H1 (cell line): Measurements from ENCODE around the gene NELL1. TPM values are rescaled to one million over a fixed set of nuclear protein-coding genes. Genes with fewer than 3 reads are reported as not detected.

Experiments
- BCL11A ChIP-seq, 2 experiments: IDR thresholded peaks; one replicate each; pipeline ENCODE4 v1.6.1; 2011; ENCODE audit warnings: low read depth in 2 of 2, low read length in 2 of 2, mild to moderate bottlenecking in 2 of 2
- CHD1 ChIP-seq: IDR thresholded peaks from 2 replicates; pipeline ENCODE4 v1.6.1; 2012; ENCODE audit warnings: low read depth, low read length, improper control_type of control experiment
- polyA plus RNA-seq, 7 experiments: library from polyadenylated mRNA; depleted of rRNA in 3 of 7; stranded (reverse) in 5 of 7; unstranded in 2 of 7; fragments of >200 nt in 5 of 7; fragments of 200-250 nt in 2 of 7; gene quantifications; 1 replicate in 5 of 7; 2 replicates in 1 of 7; 4 replicates in 1 of 7; pipeline versions ENCODE4 v1.2.1 to v1.2.3, GENCODE V29; 2011 to 2013; ENCODE audit warnings: missing spikeins in 2 of 7, mixed read lengths in 2 of 7
- total RNA-seq: library from RNA; stranded (reverse); fragmentation: NEBNext Ultra II Directional; extraction: Animal tissue kit (Norgen Biotek cat#: 25700); gene quantifications from 2 replicates; pipeline ENCODE4 v1.2.1, GENCODE V29; 2021
- TF ChIP-seq, protein P1 (sequence below): IDR thresholded peaks from 2 replicates; pipeline ENCODE4 v1.6.1; 2012; ENCODE audit warnings: low read length, inconsistent platforms

NELL1 gene
- total and polyA plus RNA-seq, 2 of the 8 experiments (the other 6 are each of a cell fraction or from before 2014, with no cell fraction given), result 0.21 TPM; not detected in 1

DNA sequence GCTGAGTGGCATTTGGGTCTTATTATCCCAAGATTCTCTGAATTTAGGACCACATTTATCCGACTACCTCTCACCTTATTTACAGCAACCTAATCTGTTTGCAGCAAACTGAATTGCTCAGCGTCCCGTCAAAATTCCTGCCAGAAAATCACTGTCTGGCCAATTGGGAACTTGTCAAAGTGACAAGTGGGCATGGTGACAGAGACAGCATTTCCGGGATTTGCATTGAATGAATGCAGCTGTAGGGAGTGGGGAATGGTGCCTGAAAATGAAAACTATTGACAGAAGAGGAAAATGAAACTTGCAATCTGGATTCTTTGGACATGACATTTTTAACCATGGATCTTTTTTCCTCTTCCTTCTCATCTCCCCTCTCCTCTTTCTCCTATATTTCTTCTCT lies 113.8 kb downstream of the NELL1 start (continued):
- TF ChIP-seq, protein P1, sequence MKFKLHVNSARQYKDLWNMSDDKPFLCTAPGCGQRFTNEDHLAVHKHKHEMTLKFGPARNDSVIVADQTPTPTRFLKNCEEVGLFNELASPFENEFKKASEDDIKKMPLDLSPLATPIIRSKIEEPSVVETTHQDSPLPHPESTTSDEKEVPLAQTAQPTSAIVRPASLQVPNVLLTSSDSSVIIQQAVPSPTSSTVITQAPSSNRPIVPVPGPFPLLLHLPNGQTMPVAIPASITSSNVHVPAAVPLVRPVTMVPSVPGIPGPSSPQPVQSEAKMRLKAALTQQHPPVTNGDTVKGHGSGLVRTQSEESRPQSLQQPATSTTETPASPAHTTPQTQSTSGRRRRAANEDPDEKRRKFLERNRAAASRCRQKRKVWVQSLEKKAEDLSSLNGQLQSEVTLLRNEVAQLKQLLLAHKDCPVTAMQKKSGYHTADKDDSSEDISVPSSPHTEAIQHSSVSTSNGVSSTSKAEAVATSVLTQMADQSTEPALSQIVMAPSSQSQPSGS, result no peak
- TF ChIP-seq CHD1, result no peak
- TF ChIP-seq BCL11A (IDR thresholded peaks at IDR 0.05; ENCODE audit: low read depth in 2 of 2, low read length in 2 of 2), result no peak
